ENCODE data around the gene TMEM132E.

- TF ChIP-seq CTCF (IDR thresholded peaks at IDR 0.05 in 8 of 11, conservative IDR thresholded peaks at IDR 0.05 in 3 of 11) (no peak), POLR2A (IDR thresholded peaks at IDR 0.05) (no peak), POLR2AphosphoS5 (IDR thresholded peaks at IDR 0.05) (no peak)
Measured at GRCh38 chr17:34654276-34654880, 75.0 kb downstream of the TMEM132E start.
